ENCODE measurements around the gene POMC.

POMC gene

DNA sequence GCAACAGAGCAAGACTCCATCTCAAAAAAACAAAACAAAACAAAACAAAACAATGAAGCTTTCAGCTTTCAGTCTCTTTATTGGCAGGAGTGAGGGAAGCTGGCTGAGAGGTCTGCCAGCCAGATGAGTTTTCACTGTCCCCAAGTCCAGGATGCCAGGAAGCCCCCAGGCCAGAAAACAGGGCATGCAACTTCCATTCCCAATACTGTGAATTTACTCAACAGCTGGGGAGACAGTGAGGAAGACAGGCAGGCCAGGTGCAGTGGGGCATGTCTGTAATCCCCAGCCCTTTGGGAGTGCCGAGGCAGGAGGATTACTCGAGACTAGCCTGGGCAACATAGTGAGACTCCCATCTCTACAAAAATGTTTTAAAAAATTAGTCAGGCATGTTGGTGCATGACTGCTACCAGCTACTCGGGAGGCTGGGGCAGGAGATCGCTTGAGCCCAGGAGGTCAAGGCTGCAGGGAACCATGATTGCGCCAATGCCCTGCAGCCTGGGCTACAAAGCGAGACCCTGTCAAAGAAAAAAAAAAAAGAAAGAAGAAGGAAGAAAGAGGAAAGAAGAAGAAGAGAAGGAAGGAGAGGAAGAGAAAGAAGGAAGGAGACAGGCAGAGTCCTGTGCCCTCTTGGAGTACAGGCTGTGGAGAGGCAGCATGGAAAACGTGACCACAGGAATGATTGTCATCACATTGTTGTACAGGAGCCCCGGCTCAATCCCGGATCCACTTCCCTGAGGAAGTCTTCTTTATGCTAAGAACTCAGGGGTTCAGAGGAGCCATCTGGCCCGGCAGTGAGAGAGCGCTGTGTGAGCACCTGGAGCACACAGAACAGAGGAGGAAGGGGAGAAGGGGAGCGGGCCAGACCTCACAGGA, 29.2 kb upstream of the POMC start:
- TF ChIP-seq, protein P1, sequence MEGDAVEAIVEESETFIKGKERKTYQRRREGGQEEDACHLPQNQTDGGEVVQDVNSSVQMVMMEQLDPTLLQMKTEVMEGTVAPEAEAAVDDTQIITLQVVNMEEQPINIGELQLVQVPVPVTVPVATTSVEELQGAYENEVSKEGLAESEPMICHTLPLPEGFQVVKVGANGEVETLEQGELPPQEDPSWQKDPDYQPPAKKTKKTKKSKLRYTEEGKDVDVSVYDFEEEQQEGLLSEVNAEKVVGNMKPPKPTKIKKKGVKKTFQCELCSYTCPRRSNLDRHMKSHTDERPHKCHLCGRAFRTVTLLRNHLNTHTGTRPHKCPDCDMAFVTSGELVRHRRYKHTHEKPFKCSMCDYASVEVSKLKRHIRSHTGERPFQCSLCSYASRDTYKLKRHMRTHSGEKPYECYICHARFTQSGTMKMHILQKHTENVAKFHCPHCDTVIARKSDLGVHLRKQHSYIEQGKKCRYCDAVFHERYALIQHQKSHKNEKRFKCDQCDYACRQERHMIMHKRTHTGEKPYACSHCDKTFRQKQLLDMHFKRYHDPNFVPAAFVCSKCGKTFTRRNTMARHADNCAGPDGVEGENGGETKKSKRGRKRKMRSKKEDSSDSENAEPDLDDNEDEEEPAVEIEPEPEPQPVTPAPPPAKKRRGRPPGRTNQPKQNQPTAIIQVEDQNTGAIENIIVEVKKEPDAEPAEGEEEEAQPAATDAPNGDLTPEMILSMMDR (conservative IDR thresholded peaks at IDR 0.05; ENCODE audit: low read depth, low read length): no peak
- H3K4me3 ChIP-seq (ENCODE audit: low read depth, low read length): no peak overlapping the region
- no peak for DNase-seq (ENCODE audit: low read depth)

DNA sequence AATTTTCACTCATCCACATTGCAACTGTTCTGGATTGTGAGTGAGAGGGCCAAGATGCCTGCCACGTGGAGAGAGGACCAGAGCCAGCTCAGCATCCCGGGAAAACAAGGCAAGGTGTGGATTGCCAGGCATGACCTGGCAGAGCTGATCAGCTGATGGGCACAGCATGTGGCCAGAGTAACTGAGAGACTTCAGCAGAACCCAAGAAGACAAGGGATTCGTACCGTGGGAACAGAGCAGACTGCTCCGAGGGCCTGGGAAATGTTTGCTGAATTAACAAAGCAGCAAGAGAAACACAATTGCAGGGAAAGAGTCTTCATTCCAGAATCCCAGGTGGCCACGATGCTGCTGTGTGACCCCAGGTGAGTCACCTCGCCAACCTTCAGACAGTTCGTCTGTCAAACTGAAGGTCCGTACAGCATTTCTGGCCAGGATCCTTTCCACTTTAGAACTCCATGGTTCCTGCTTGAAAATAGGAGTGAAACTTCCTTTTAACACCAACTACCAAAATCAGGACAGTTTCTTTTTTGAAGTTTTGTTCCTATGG, 26.3 kb upstream of the POMC start:
- TF ChIP-seq, protein P1 (conservative IDR thresholded peaks at IDR 0.05; ENCODE audit: low read depth, low read length): no peak
- H3K4me3 ChIP-seq (ENCODE audit: low read depth, low read length): no peak overlapping the region
- no peak for DNase-seq (ENCODE audit: low read depth)

DNA sequence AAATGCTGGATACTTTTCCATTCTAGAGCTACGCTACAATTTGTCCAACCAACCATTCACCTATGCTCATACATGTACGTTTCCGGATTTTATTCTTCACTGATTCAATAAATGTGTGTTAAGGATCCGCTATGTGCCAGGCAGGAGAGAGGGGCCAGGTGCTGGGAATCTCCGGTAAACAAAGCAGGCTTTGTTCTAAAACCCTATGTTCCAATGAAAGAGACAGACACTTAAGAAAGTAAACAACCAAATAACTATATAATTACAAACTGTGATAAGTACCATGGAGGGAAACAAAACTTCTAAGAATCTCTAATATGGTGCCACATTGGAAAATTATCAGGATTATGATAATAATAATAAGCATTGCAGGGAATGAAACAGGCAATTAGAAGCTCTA, 22.2 kb upstream of the POMC start:
- DNase-seq (ENCODE audit: low read depth): no peak
- TF ChIP-seq, protein P1 (conservative IDR thresholded peaks at IDR 0.05; ENCODE audit: low read depth, low read length): no peak
- no peak overlapping the region for H3K4me3 ChIP-seq (ENCODE audit: low read depth, low read length)

DNA sequence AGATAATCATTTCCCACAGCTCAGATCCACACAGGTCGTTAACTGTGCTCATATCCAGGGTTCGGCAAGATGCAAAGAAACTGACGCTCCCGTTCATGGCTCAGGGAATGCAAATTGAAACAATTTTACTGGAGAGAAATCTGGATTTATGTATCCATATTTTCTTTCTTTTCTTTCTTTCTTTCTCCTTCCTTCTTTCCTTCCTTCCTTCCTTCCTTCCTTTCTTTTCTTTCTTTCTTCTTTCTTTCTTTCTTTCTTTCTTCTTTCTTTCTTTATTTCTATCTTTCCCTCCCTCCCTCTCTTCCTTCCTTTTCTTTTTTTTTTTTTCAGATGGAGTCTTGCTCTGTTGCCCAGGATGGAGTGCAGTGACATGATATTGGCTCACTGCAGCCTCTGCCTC, 20.0 kb upstream of the POMC start:
- TF ChIP-seq, protein P1 (conservative IDR thresholded peaks at IDR 0.05; ENCODE audit: low read depth, low read length): no peak
- no peak overlapping the region for H3K4me3 ChIP-seq (ENCODE audit: low read depth, low read length)
- DNase-seq (ENCODE audit: low read depth): no peak

DNA sequence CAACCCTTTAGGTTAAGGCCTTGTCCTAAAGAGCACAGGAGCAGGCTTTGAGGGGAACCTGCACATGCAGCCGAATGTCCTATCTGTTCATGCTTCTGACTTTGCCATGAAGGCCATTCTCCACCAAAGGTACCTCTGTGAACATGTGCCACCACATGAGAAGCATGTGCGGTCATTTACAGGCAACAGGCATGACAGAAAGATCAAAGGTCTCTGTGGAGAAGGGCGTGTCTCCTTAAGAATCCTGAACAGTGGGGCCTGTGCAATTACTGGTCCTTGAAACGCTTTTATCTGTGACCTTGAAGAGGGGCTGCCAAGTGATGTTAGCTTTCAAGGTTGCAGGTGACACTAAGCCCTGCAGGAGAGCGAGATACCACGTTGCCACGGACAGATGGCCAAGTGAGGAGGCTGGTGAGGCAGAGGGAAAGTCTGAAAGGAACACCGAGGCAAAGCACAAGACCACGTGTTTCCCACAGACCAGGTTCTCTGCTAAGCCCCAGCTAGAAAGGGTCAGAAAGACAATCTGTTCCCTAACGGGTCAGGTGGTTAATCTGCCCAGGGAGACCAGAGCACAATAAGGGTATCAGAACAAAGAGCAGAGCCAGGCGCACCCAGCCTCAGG, 19.5 kb upstream of the POMC start:
- H3K4me3 ChIP-seq (ENCODE audit: low read depth, low read length): no peak overlapping the region
- TF ChIP-seq, protein P1 (conservative IDR thresholded peaks at IDR 0.05; ENCODE audit: low read depth, low read length): no peak
- DNase-seq (ENCODE audit: low read depth): no peak

DNA sequence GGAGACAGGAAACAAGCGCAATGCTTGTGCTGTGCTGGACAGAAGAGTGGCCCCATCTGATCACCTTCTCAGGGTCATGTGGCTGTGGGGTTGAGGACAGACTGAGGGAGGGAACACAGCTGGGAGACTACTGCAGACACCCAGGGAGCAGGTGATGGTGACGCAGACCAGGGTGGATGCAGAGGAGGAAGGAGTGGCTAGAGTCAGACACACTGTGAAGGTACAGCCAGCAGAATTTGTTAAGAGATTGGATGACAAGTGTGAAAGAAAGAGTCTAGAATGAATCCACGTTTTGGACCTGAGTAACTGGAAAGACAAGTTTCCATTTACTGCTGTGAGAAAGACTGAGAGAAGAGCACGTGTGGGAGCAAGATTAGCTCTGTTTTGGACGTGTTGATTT, 15.9 kb upstream of the POMC start:
- DNase-seq (ENCODE audit: low read depth): no peak
- H3K4me3 ChIP-seq (ENCODE audit: low read depth, low read length): no peak overlapping the region
- TF ChIP-seq, protein P1 (conservative IDR thresholded peaks at IDR 0.05; ENCODE audit: low read depth, low read length): no peak
